Thyroid gland (tissue), 4 donors: Measurements from ENCODE around the gene POFUT2.

Source experiments
- CTCF ChIP-seq, 6 experiments: fragments of 200-600 bp in 3 of 6; fragments of 450-650 bp in 3 of 6; sonication (generic) in 3 of 6; IDR thresholded peaks; one replicate each; pipeline ENCODE4 v1.5.1; 2016 to 2019; ENCODE audit warnings: antibody characterized with exemption in 6 of 6, mild to moderate bottlenecking in 2 of 6, inconsistent platforms in 1 of 6, moderate library complexity in 1 of 6
- POLR2A ChIP-seq, 2 donors: fragments of 450-650 bp; IDR thresholded peaks; one replicate each; pipeline ENCODE4 v1.6.1; 2017; ENCODE audit warnings: antibody characterized with exemption in 2 of 2, mild to moderate bottlenecking in 2 of 2, moderate library complexity in 1 of 2

- no peak for TF ChIP-seq CTCF (IDR thresholded peaks at IDR 0.05)
- no peak for TF ChIP-seq POLR2A (IDR thresholded peaks at IDR 0.05)
These were observed 30.6 kb downstream of the POFUT2 start for GRCh38 chr21:45256912-45257672.
